Right lobe of liver (tissue), 6 donors: ENCODE measurements around the gene SLC32A1. TPM values are rescaled to one million over a fixed set of nuclear protein-coding genes. Genes with fewer than 3 reads are reported as not detected.

Source experiments
- ATAC-seq, 4 donors: fragments of 200-7000 bp; cut with Tn5 transposase; one replicate each; pipeline ENCODE4 v1.9.1; 2020; ENCODE audit warnings: mild to moderate bottlenecking in 4 of 4, moderate library complexity in 4 of 4
- DNase-seq, 3 donors: peaks; one replicate each; pipeline ENCODE4 v3.0.0-alpha.2; 2020
- H3K27ac ChIP-seq, 3 donors: fragments of 200-600 bp; one replicate each; pipeline ENCODE4 v1.8.0; 2022
- H3K27me3 ChIP-seq, 2 donors: fragments of 200-600 bp; one replicate each; pipeline ENCODE4 v1.8.0; 2022
- H3K36me3 ChIP-seq, 4 donors: fragments of 200-600 bp; sonication (generic) in 1 of 4; one replicate each; pipeline versions ENCODE4 v1.5.1 to v1.8.0; 2017 to 2022; ENCODE audit warnings: control low read depth in 1 of 4
- H3K4me1 ChIP-seq, 4 donors: fragments of 200-600 bp; sonication (generic) in 1 of 4; one replicate each; pipeline versions ENCODE4 v1.5.1 to v1.8.0; 2017 to 2022; ENCODE audit warnings: control low read depth in 1 of 4
- H3K4me3 ChIP-seq, 3 donors: fragments of 200-600 bp; one replicate each; pipeline ENCODE4 v1.8.0; 2022
- H3K9me3 ChIP-seq, 4 donors: fragments of 200-600 bp; sonication (generic) in 1 of 4; one replicate each; pipeline versions ENCODE4 v1.5.1 to v1.8.0; 2017 to 2022; ENCODE audit warnings: control low read depth in 1 of 4
- CTCF ChIP-seq, 4 donors: fragments of 200-600 bp in 3 of 4; fragments of 450-650 bp in 1 of 4; IDR thresholded peaks; one replicate each; pipeline versions ENCODE4 v1.5.1 to v1.8.0; 2016 to 2022; ENCODE audit warnings: antibody characterized with exemption in 4 of 4, mild to moderate bottlenecking in 2 of 4
- POLR2A ChIP-seq: fragments of 450-650 bp; IDR thresholded peaks from one replicate; pipeline ENCODE4 v1.6.1; 2017; ENCODE audit warnings: antibody characterized with exemption, mild to moderate bottlenecking
- WGBS: methylation state at CpG from one replicate; pipeline ENCODE4 v1.1.6; 2018; ENCODE audit warnings: low coverage, low lambda C conversion rate; ENCODE audit not compliant: insufficient coverage; ENCODE audit errors: missing lambda C conversion rate; 5-methylcytosine and 5-hydroxymethylcytosine counted together
- intact Hi-C, 2 donors: fragments of 100-400 bp; cut with DNase I; formaldehyde crosslinking; loops; one replicate each; pipeline versions ENCODE4 v1.11.2 to v1.14.1; 2022
- total RNA-seq, 6 experiments: library from RNA; depleted of rRNA in 2 of 6; stranded (reverse); fragments of >200 nt in 2 of 6; fragmentation: NEBNext Ultra II Directional in 3 of 6; extraction: Animal tissue kit (Norgen Biotek cat#: 25700) in 3 of 6; gene quantifications; one replicate each; pipeline versions ENCODE4 v1.1.0 to v1.2.4, GENCODE V29; 2016 to 2023
- donor health status: DM: no; HTN: yes; CAD: no.
- donor health status: DM: no; HTN: no; CAD: no.
- donor health status: DM: no; HTN: no; CAD: no.
- donor health status: DM: no; HTN: yes; CAD: no.
- donor health status: DM: no; HTN: yes; CAD: no.

SLC32A1 gene
- total RNA-seq, 6 experiments from 2014 or later: not detected

DNA sequence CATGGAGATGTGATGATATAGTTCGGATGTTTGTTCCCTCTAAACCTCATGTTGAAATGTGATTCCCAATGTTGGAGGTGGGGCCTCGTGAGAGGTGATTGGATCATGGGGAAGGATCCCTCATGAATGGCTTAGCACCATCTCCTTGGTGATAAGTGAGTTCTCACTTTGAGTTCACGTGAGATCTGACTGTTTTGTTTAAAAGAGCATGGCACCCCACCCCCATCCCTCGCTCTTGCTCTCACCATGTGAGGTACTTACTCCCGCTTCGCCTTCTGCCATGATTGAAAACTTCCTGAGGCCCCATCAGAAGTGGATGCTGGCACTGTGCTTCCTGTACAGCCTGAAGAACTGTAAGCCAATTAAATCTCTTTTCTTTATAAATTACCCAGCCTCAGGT lies 10.9 kb downstream of the SLC32A1 start:
- 38% methylated on average over 6 of the region's 6 CpGs for WGBS
- Histone ChIP-seq H3K4me3 (no peak overlapping the region), H3K36me3 (no peaks in the 10 kb centered on the region), H3K27ac (no peak overlapping the region), H3K4me1 (peaks cover 0 to 10% (median 0%) of the 10 kb centered on the region in 4 donors), H3K9me3 (no peaks in the 10 kb centered on the region), H3K27me3 (peaks cover 0 to 23% of the 10 kb centered on the region in 2 donors)
- TF ChIP-seq POLR2A (no peak), CTCF (IDR thresholded peaks at IDR 0.05) (no peak)
- DNase-seq: no peak
- no peak for ATAC-seq
- intact Hi-C loops: loop anchor here in 1 of 2 donors (10.0 kb wide), 1 partner anchor 90 kb away; no protein-coding TSS in a partner anchor

DNA sequence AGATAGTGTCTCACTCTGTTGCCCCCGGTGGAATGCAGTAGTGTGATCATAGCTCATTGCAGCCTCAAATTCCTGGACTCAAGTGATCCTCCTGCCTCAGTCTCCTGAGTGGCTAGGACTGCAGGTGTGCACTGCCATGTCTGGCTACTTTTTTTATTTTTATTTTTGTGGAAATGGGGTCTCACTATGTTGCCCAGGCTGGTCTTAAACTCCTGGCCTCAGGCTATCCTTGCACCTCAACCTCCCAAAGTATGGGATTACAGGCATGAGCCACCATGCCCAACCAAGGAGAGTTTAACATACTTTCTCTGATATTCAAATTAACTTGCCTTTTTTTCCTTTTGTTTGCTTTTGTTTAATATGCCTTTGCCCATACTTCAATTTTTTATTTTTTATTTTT lies 13.6 kb downstream of the SLC32A1 start:
- WGBS: 67% methylated on average over 1 of the region's 1 CpG
- no peaks in the 10 kb centered on the region for H3K4me1 ChIP-seq
- H3K36me3 ChIP-seq: no peaks in the 10 kb centered on the region
- H3K9me3 ChIP-seq: no peaks in the 10 kb centered on the region
- no peak for ATAC-seq
- no peak overlapping the region for H3K4me3 ChIP-seq
- TF ChIP-seq POLR2A (no peak), CTCF (IDR thresholded peaks at IDR 0.05) (no peak)
- no peak for DNase-seq
- H3K27me3 ChIP-seq: peaks cover 0 to 11% of the 10 kb centered on the region in 2 donors
- no peak overlapping the region for H3K27ac ChIP-seq
- intact Hi-C loops: loop anchor here in 1 of 2 donors (10.0 kb wide), 1 partner anchor 93 kb away; no protein-coding TSS in a partner anchor

DNA sequence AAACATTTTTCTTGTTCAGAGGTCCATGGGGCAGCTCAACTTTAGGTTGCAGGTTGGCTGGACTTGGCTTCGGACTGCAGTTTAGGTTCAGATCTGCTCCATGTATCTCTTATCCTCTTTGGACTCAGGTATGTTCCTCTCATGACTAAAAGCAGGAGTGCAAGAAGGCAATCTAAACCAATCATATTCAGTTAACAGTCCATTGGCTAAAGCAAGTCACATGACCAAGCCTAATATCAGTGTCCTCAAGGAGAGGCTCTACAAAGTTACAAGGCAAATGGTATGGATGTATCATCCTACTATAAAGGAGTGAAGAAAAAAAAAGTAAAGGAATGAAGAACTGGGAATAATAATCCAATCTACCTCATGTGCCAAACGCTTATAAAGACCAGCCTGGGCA lies 21.5 kb downstream of the SLC32A1 start:
- H3K36me3 ChIP-seq: no peaks in the 10 kb centered on the region
- H3K4me1 ChIP-seq: peaks cover 0 to 11% (median 0%) of the 10 kb centered on the region in 4 donors
- no peak overlapping the region for H3K27ac ChIP-seq
- TF ChIP-seq POLR2A (no peak), CTCF (IDR thresholded peaks at IDR 0.05) (no peak)
- intact Hi-C loops: no loop called here
- H3K27me3 ChIP-seq: no peaks in the 10 kb centered on the region
- ATAC-seq: no peak
- DNase-seq: no peak
- H3K4me3 ChIP-seq: no peak overlapping the region
- no peaks in the 10 kb centered on the region for H3K9me3 ChIP-seq
- WGBS: 95% methylated on average over 2 of the region's 2 CpGs

- Histone ChIP-seq H3K4me1 (peaks cover 0 to 11% (median 0%) of the 10 kb centered on the region in 4 donors), H3K9me3 (no peaks in the 10 kb centered on the region), H3K4me3 (peak overlapping the region; percentile 84 to 99 (median 92)), H3K36me3 (peaks cover 0 to 6% (median 0%) of the 10 kb centered on the region in 4 donors), H3K27me3 (no peaks in the 10 kb centered on the region), H3K27ac (no peak overlapping the region)
- intact Hi-C loops: no loop called here
- ATAC-seq (no peak), DNase-seq (no peak)
- TF ChIP-seq CTCF (IDR thresholded peaks at IDR 0.05): no peak
- TF ChIP-seq POLR2A: no peak
- WGBS: 26% methylated on average over 18 of the region's 39 CpGs
Observed at GRCh38 chr20:38747495-38748096, 23.3 kb downstream of the SLC32A1 start.
